NCI-H1694 (cell line): ENCODE results near the gene SSBP2.
"Not testable (repeated sequence)": the region's sequence is repeated elsewhere in the genome, so short reads cannot be mapped to it uniquely, and the experiment has no call there.

Experiments
- DNase-seq: peaks from one replicate; lab custom pipeline; 2025; lab: John Stamatoyannopoulos, UW

SSBP2 gene

GRCh38 chr5:81729276-81729675, 21.6 kb downstream of the SSBP2 start:
- no peak for DNase-seq

- DNase-seq = no peak
Measured at GRCh38 chr5:81728301-81728700, 22.6 kb downstream of the SSBP2 start.

GRCh38 chr5:81726297-81726696, 24.6 kb downstream of the SSBP2 start:
- DNase-seq = no peak

GRCh38 chr5:81724571-81724970, 26.3 kb downstream of the SSBP2 start:
- no peak for DNase-seq

GRCh38 chr5:81724108-81724507, 26.8 kb downstream of the SSBP2 start:
- no peak for DNase-seq

GRCh38 chr5:81721049-81721448, 29.8 kb downstream of the SSBP2 start:
- no peak for DNase-seq

- no peak for DNase-seq
Measured at GRCh38 chr5:81719743-81720345, 31.1 kb downstream of the SSBP2 start.

GRCh38 chr5:81718300-81718699, 32.6 kb downstream of the SSBP2 start:
- DNase-seq = no peak

- no peak for DNase-seq
Measured at GRCh38 chr5:81717860-81718259, 33.0 kb downstream of the SSBP2 start.

- DNase-seq = no peak
Measured at GRCh38 chr5:81717226-81717625, 33.7 kb downstream of the SSBP2 start.

GRCh38 chr5:81714076-81714475, 36.8 kb downstream of the SSBP2 start:
- DNase-seq = not testable (repeated sequence)

- DNase-seq = no peak
Measured at GRCh38 chr5:81708889-81709288, 42.0 kb downstream of the SSBP2 start.

- DNase-seq = no peak
Measured at GRCh38 chr5:81703840-81704239, 47.1 kb downstream of the SSBP2 start.

- no peak for DNase-seq
Measured at GRCh38 chr5:81700166-81700565, 50.7 kb downstream of the SSBP2 start.

GRCh38 chr5:81698813-81699212, 52.1 kb downstream of the SSBP2 start:
- no peak for DNase-seq

- DNase-seq = no peak
Measured at GRCh38 chr5:81696418-81697397, 54.2 kb downstream of the SSBP2 start.

- no peak for DNase-seq
Measured at GRCh38 chr5:81694726-81695125, 56.2 kb downstream of the SSBP2 start.

GRCh38 chr5:81688215-81688614, 62.7 kb downstream of the SSBP2 start:
- DNase-seq = no peak

- DNase-seq = no peak
Measured at GRCh38 chr5:81687292-81687691, 63.6 kb downstream of the SSBP2 start.

GRCh38 chr5:81685471-81685870, 65.4 kb downstream of the SSBP2 start:
- no peak for DNase-seq

GRCh38 chr5:81679885-81680284, 71.0 kb downstream of the SSBP2 start:
- no peak for DNase-seq

GRCh38 chr5:81675420-81675819, 75.5 kb downstream of the SSBP2 start:
- no peak for DNase-seq

GRCh38 chr5:81665795-81666194, 85.1 kb downstream of the SSBP2 start:
- DNase-seq = no peak
